GM18517 (cell line): Measurements from ENCODE around the gene ELF3.
"Not testable (repeated sequence)": the region's sequence is repeated elsewhere in the genome, so short reads cannot be mapped to it uniquely, and the experiment has no call there.

ENCODE experiments used
- ATAC-seq: cut with Tn5 transposase; IDR thresholded peaks from one replicate; pipeline ENCODE4 v1.9.1; 2021; ENCODE audit warnings: mild to moderate bottlenecking, moderate library complexity; ENCODE audit not compliant: unreplicated experiment

ELF3 gene

GRCh38 chr1:202007805-202008489 lies 2.4 kb upstream of the ELF3 start:
- ATAC-seq = no peak

GRCh38 chr1:202009326-202010179 lies 834 bp upstream of the ELF3 start:
- peak; percentile 43 for ATAC-seq

- ATAC-seq = no peak
These were observed 1.6 kb downstream of the ELF3 start for GRCh38 chr1:202011994-202012393.

- no peak for ATAC-seq
These were observed 2.4 kb downstream of the ELF3 start for GRCh38 chr1:202012544-202013478.

GRCh38 chr1:202013603-202014002 lies 3.2 kb downstream of the ELF3 start:
- no peak for ATAC-seq

- ATAC-seq = no peak
These were observed 3.7 kb downstream of the ELF3 start for GRCh38 chr1:202014060-202014459.

- ATAC-seq = no peak
These were observed 4.7 kb downstream of the ELF3 start for GRCh38 chr1:202014915-202015661.

- no peak for ATAC-seq
These were observed 5.2 kb downstream of the ELF3 start for GRCh38 chr1:202015662-202015937.

- ATAC-seq = no peak
These were observed 5.8 kb downstream of the ELF3 start for GRCh38 chr1:202016022-202016810.

- ATAC-seq = no peak
These were observed 6.7 kb downstream of the ELF3 start for GRCh38 chr1:202016811-202017748.

GRCh38 chr1:202017749-202018467 lies 7.5 kb downstream of the ELF3 start:
- ATAC-seq = no peak

GRCh38 chr1:202018468-202019234 lies 8.3 kb downstream of the ELF3 start:
- no peak for ATAC-seq

- ATAC-seq = not testable (repeated sequence)
These were observed 8.8 kb downstream of the ELF3 start for GRCh38 chr1:202019235-202019558.

- no peak for ATAC-seq
These were observed 12.6 kb downstream of the ELF3 start for GRCh38 chr1:202023001-202023433.

GRCh38 chr1:202029171-202029665 lies 18.8 kb downstream of the ELF3 start:
- no peak for ATAC-seq

GRCh38 chr1:202029727-202030126 lies 19.3 kb downstream of the ELF3 start:
- no peak for ATAC-seq

GRCh38 chr1:202031796-202032195 lies 21.4 kb downstream of the ELF3 start:
- ATAC-seq = no peak
